COLO668 (cell line): ENCODE results near the gene NCOA3.

Experiments
- DNase-seq: peaks from one replicate; lab custom pipeline; 2025; ENCODE audit not compliant: unreplicated experiment; lab: John Stamatoyannopoulos, UW

The NCOA3 gene

GRCh38 chr20:47663354-47664067, 161.8 kb downstream of the NCOA3 start:
- DNase-seq: peak; percentile 65

- no peak for DNase-seq
Measured at GRCh38 chr20:47664068-47664437, 162.4 kb downstream of the NCOA3 start.

- no peak for DNase-seq
Measured at GRCh38 chr20:47664744-47665143, 163.1 kb downstream of the NCOA3 start.

GRCh38 chr20:47665221-47665991, 163.7 kb downstream of the NCOA3 start:
- no peak for DNase-seq

- DNase-seq: no peak
Measured at GRCh38 chr20:47666304-47666703, 164.6 kb downstream of the NCOA3 start.

GRCh38 chr20:47667086-47667485, 165.4 kb downstream of the NCOA3 start:
- no peak for DNase-seq

GRCh38 chr20:47667531-47668312, 166.0 kb downstream of the NCOA3 start:
- no peak for DNase-seq

- DNase-seq: no peak
Measured at GRCh38 chr20:47668313-47669151, 166.8 kb downstream of the NCOA3 start.

- no peak for DNase-seq
Measured at GRCh38 chr20:47669152-47669425, 167.4 kb downstream of the NCOA3 start.

- DNase-seq: no peak
Measured at GRCh38 chr20:47669489-47669888, 167.8 kb downstream of the NCOA3 start.

GRCh38 chr20:47669927-47670890, 168.5 kb downstream of the NCOA3 start:
- no peak for DNase-seq

- no peak for DNase-seq
Measured at GRCh38 chr20:47670913-47671312, 169.2 kb downstream of the NCOA3 start.

GRCh38 chr20:47672166-47672565, 170.5 kb downstream of the NCOA3 start:
- no peak for DNase-seq

GRCh38 chr20:47672886-47673670, 171.4 kb downstream of the NCOA3 start:
- DNase-seq: no peak

- no peak for DNase-seq
Measured at GRCh38 chr20:47673671-47673955, 171.9 kb downstream of the NCOA3 start.

- no peak for DNase-seq
Measured at GRCh38 chr20:47674145-47674544, 172.5 kb downstream of the NCOA3 start.

- no peak for DNase-seq
Measured at GRCh38 chr20:47674686-47675085, 173.0 kb downstream of the NCOA3 start.

GRCh38 chr20:47675190-47676142, 173.8 kb downstream of the NCOA3 start:
- DNase-seq: no peak
